DND-41 (cell line): Measurements from ENCODE around the gene PEX12.

ENCODE experiments used
- CTCF ChIP-seq: IDR thresholded peaks from 2 replicates; pipeline ENCODE4 v1.5.1; 2012; ENCODE audit warnings: borderline replicate concordance, low read length, moderate library complexity, mild to moderate bottlenecking; ENCODE audit not compliant: poor library complexity, severe bottlenecking; ENCODE audit errors: extremely low read depth
- EZH2 ChIP-seq: IDR thresholded peaks from 3 replicates; pipeline ENCODE4 v1.6.1; 2012; ENCODE audit warnings: borderline replicate concordance, low read depth, mild to moderate bottlenecking, moderate library complexity, low read length, inconsistent platforms; ENCODE audit not compliant: severe bottlenecking

- TF ChIP-seq EZH2, result no peak
- no peak for TF ChIP-seq CTCF
Measured at GRCh38 chr17:35616536-35616935, 38.2 kb upstream of the PEX12 start.
